WTC11 (cell line): ENCODE measurements around the gene CCER1. TPM values are rescaled to one million over a fixed set of nuclear protein-coding genes. Genes with fewer than 3 reads are reported as not detected.
A peak's percentile ranks its signal among the peaks of the same experiment; 100 is the strongest.
"Not testable (repeated sequence)": the region's sequence is repeated elsewhere in the genome, so short reads cannot be mapped to it uniquely, and the experiment has no call there.

Source experiments
- ATAC-seq: fragments of 200-7000 bp; cut with Tn5 transposase; 2 replicates; pipeline ENCODE4 v1.10.0; 2021; ENCODE audit warnings: mild to moderate bottlenecking, moderate library complexity
- CTCF ChIA-PET: fragments of 300-600 bp; sonication (Branson Sonifier 250); formaldehyde crosslinking; loops from one replicate; lab custom pipeline; 2021; ENCODE audit warnings: antibody characterized with exemption; lab: Charles Lee
- POLR2A ChIA-PET: fragments of 350-600 bp; sonication (Branson Sonifier 250); formaldehyde crosslinking; loops from one replicate; lab custom pipeline; 2021; ENCODE audit warnings: antibody characterized with exemption; lab: Charles Lee
- DNase-seq: peaks from one replicate; pipeline ENCODE4 v3.0.0; 2021; ENCODE audit warnings: low spot score
- H3K27ac Mint-ChIP-seq: 2 replicates; pipeline ENCODE4 v1.8.0; 2021; ENCODE audit warnings: mixed read lengths
- H3K27me3 Mint-ChIP-seq: 2 replicates; pipeline ENCODE4 v1.8.0; 2021; ENCODE audit warnings: low read depth, mild to moderate bottlenecking, moderate library complexity, mixed read lengths
- H3K36me3 Mint-ChIP-seq: 2 replicates; pipeline ENCODE4 v1.8.0; 2021; ENCODE audit warnings: mixed read lengths
- H3K4me1 Mint-ChIP-seq: 2 replicates; pipeline ENCODE4 v1.8.0; 2022; ENCODE audit warnings: mixed read lengths
- H3K4me3 Mint-ChIP-seq: 2 replicates; pipeline ENCODE4 v1.8.0; 2021; ENCODE audit warnings: mild to moderate bottlenecking, moderate library complexity, mixed read lengths
- H3K9me3 Mint-ChIP-seq: 2 replicates; pipeline ENCODE4 v1.8.0; 2021; ENCODE audit warnings: mixed read lengths
- ELF4 ChIP-seq: sonication (generic); formaldehyde crosslinking; IDR thresholded peaks from 2 replicates; pipeline ENCODE4 v1.8.1; 2022; ENCODE audit warnings: low read depth, mild to moderate bottlenecking, moderate library complexity, missing genetic modification reagents
- EMX1 ChIP-seq: fragments of 250-450 bp; sonication (Bioruptor Pico); IDR thresholded peaks from 2 replicates; pipeline ENCODE4 v1.8.0; 2021; ENCODE audit warnings: mild to moderate bottlenecking
- FOXK1 ChIP-seq: sonication (generic); formaldehyde crosslinking; IDR thresholded peaks from 2 replicates; pipeline ENCODE4 v1.8.0; 2022; ENCODE audit warnings: mild to moderate bottlenecking, moderate library complexity, missing genetic modification reagents
- GTF2I ChIP-seq: fragments of 250-450 bp; sonication (Bioruptor Pico); conservative IDR thresholded peaks from 2 replicates; pipeline ENCODE4 v1.4.0; 2021; ENCODE audit warnings: mild to moderate bottlenecking
- KAT7 ChIP-seq: sonication (generic); formaldehyde crosslinking; IDR thresholded peaks from 2 replicates; pipeline ENCODE4 v1.8.1; 2023; ENCODE audit warnings: missing genetic modification reagents, mild to moderate bottlenecking, borderline replicate concordance
- NR1H2 ChIP-seq: sonication (generic); formaldehyde crosslinking; IDR thresholded peaks from 2 replicates; pipeline ENCODE4 v1.9.0; 2021; ENCODE audit warnings: mild to moderate bottlenecking, moderate library complexity, missing genetic modification reagents
- RORB ChIP-seq: fragments of 250-450 bp; sonication (Bioruptor Pico); IDR thresholded peaks from 2 replicates; pipeline ENCODE4 v1.9.0; 2021; ENCODE audit warnings: mild to moderate bottlenecking
- SP1 ChIP-seq: sonication (generic); formaldehyde crosslinking; conservative IDR thresholded peaks from 2 replicates; pipeline ENCODE4 v1.8.1; 2022; ENCODE audit warnings: missing genetic modification reagents
- ZNF416 ChIP-seq: fragments of 250-450 bp; sonication (Bioruptor Pico); IDR thresholded peaks from 2 replicates; pipeline ENCODE4 v1.9.0; 2021; ENCODE audit warnings: mild to moderate bottlenecking, inconsistent platforms
- ZNF423 ChIP-seq: fragments of 250-450 bp; sonication (Bioruptor Pico); IDR thresholded peaks from 2 replicates; pipeline ENCODE4 v2.1.2; 2022; ENCODE audit warnings: mild to moderate bottlenecking, moderate library complexity
- total RNA-seq: library from RNA; stranded (reverse); gene quantifications from 3 replicates; pipeline ENCODE4 v1.2.3, GENCODE V29; 2021
- TF ChIP-seq, protein P1 (sequence below): fragments of 250-450 bp; sonication (Bioruptor Pico); conservative IDR thresholded peaks from 2 replicates; pipeline ENCODE4 v1.9.0; 2021; ENCODE audit warnings: mild to moderate bottlenecking
- TF ChIP-seq, protein P2 (sequence below): sonication (generic); formaldehyde crosslinking; conservative IDR thresholded peaks from 2 replicates; pipeline ENCODE4 v1.8.1; 2023; ENCODE audit warnings: mild to moderate bottlenecking, low read depth, missing genetic modification reagents, moderate library complexity
- TF ChIP-seq, protein P3 (sequence below): sonication (generic); formaldehyde crosslinking; IDR thresholded peaks from 2 replicates; pipeline ENCODE4 v1.8.1; 2022; ENCODE audit warnings: low read depth, missing genetic modification reagents, borderline replicate concordance
- TF ChIP-seq, protein P4 (sequence below): fragments of 200-600 bp; IDR thresholded peaks from 2 replicates; pipeline ENCODE4 v1.8.0; 2022; ENCODE audit warnings: antibody characterized with exemption
- TF ChIP-seq, protein P5 (sequence below): sonication (generic); formaldehyde crosslinking; IDR thresholded peaks from 2 replicates; pipeline ENCODE4 v1.8.1; 2022; ENCODE audit warnings: missing genetic modification reagents, borderline replicate concordance
- TF ChIP-seq, protein P6 (sequence below): fragments of 250-450 bp; sonication (Bioruptor Pico); IDR thresholded peaks from 2 replicates; pipeline ENCODE4 v1.8.0; 2021; ENCODE audit warnings: mild to moderate bottlenecking

The CCER1 gene
- total RNA-seq, 1 experiment from 2014 or later: not detected

DNA sequence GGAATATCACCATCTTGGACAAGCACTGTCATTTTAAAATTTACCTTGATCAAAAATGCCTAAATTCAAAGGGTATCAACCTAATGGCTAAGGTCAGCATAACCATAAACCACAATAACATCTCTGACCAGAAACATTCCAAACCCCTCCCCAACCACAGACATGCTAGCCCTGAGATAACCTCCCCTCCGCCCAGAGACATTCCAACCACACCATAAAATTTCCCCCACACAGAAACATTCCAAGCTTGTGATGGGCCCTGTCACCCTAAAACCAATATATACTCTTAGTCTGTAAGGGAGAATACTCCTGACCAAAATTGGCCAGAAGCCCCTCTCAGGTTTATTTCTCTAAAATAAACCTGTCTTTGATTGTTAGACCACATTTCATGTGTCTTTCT, 32.1 kb upstream of the CCER1 start (continued):
- no peak for TF ChIP-seq ZNF416 (CRISPR knock-in tag)

DNA sequence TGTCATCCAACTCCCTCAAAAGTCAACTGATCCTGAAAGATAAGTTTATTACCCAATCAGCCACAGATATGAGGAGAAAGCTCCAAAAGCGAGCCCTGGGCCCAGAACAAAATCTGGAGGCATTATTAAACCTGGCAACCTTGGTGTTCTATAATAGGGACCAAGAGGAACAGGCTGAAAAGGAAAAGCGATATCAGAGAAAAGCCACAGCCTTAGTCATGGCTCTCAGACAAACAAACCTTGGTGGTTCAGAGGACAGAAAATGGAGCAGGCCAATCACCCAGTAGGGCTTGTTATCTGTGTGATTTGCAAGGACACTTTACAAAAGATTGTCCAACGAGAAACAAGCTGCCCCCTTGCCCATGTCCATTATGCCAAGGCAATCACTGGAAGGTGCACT, 30.4 kb upstream of the CCER1 start:
- CTCF ChIA-PET: interaction anchor here (0.9 kb wide), 1 partner anchor 31 kb away, joined by 4 read pairs; the partner anchor contains the start of gene CCER1
- H3K27ac Mint-ChIP-seq, POLR2A ChIA-PET, ATAC-seq, H3K36me3 Mint-ChIP-seq, DNase-seq, H3K4me3 Mint-ChIP-seq: not testable (repeated sequence)
- Mint-ChIP-seq H3K4me1 (peaks cover 21% of the 10 kb centered on the region), H3K27me3 (peaks cover 100% of the 10 kb centered on the region), H3K9me3 (peaks cover 13% of the 10 kb centered on the region)

DNA sequence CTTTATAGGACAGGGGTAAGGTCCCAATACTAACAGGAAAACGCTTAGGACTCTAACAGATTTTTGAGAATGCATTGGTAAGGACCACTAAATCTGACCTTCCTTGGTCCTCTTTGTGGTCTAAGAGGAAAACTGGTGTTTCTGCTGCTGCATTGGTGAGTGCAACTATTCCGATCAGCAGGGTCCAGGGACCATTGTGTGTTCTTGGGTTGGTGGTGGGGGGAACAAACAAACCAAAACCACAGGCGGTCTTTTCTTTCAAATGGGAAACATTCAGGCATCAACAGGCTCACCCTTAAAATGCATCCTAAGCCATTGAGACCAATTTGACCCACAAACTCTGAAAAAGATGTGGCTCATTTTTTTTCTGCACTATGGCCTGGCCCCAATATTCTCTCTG, 29.1 kb upstream of the CCER1 start:
- no peak for DNase-seq

DNA sequence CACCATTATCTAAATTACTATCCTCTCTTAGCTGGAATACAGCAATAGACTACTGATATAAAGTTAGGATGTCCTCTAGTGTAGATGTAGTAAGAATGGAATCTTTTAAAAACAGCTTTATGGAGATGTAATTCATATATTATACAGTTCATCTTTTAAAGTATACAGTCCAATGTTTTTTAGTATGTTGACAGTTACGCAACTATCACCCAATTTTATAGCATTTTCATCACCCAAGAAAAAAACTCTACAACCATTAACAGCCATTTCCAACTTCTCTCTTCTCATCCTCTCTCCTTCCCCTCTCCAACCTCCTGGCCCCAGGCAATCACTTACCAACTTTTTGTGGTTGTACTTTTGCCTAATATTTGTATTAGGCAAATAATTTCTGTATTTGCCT, 27.2 kb upstream of the CCER1 start:
- CTCF ChIA-PET: no interaction called here
- POLR2A ChIA-PET: no interaction called here
- H3K4me3 Mint-ChIP-seq: no peak overlapping the region
- DNase-seq (no peak), ATAC-seq (no peak)
- H3K27ac Mint-ChIP-seq: no peak overlapping the region
- peaks cover 82% of the 10 kb centered on the region for H3K27me3 Mint-ChIP-seq
- peaks cover 24% of the 10 kb centered on the region for H3K4me1 Mint-ChIP-seq
- H3K36me3 Mint-ChIP-seq: peaks cover 7% of the 10 kb centered on the region
- peaks cover 9% of the 10 kb centered on the region for H3K9me3 Mint-ChIP-seq
- TF ChIP-seq KAT7 (no peak), SP1 (no peak), ELF4 (no peak), GTF2I (CRISPR knock-in tag) (no peak), ZNF423 (CRISPR knock-in tag) (no peak), FOXK1 (CRISPR knock-in tag) (no peak), NR1H2 (no peak)
- TF ChIP-seq, protein P1, sequence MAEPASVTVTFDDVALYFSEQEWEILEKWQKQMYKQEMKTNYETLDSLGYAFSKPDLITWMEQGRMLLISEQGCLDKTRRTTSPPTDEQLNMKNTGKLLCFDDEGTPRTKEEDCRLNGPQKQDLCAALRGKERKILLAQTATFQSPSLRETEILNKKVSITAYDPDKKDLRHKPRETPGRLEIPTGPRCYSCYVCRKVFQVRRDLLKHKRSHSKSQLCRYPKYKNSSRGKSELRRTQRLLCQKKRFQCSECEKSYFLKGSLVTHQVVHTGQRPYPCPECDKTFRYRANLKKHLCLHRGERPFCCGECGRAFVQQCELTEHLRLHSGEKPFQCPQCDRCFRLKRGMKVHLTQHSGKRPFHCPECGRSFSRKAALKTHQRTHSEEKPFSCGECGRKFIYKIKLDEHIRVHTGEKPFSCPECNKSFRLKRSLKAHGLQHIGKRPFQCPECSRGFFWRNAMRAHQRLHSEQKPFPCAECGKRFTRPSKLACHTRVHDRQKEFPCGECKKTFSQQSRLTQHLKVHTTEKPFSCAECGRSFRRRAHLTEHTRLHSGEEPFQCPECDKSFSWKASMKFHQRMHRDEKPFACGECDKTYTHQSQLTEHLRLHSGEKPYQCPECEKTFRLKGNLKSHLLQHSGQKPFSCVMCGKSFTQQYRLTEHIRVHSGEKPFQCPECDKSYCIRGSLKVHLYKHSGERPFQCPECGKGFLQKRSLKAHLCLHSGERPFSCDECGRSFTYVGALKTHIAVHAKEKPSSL (CRISPR knock-in tag): no peak
- TF ChIP-seq, protein P2, sequence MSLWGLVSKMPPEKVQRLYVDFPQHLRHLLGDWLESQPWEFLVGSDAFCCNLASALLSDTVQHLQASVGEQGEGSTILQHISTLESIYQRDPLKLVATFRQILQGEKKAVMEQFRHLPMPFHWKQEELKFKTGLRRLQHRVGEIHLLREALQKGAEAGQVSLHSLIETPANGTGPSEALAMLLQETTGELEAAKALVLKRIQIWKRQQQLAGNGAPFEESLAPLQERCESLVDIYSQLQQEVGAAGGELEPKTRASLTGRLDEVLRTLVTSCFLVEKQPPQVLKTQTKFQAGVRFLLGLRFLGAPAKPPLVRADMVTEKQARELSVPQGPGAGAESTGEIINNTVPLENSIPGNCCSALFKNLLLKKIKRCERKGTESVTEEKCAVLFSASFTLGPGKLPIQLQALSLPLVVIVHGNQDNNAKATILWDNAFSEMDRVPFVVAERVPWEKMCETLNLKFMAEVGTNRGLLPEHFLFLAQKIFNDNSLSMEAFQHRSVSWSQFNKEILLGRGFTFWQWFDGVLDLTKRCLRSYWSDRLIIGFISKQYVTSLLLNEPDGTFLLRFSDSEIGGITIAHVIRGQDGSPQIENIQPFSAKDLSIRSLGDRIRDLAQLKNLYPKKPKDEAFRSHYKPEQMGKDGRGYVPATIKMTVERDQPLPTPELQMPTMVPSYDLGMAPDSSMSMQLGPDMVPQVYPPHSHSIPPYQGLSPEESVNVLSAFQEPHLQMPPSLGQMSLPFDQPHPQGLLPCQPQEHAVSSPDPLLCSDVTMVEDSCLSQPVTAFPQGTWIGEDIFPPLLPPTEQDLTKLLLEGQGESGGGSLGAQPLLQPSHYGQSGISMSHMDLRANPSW (CRISPR knock-in tag): no peak
- TF ChIP-seq, protein P3, sequence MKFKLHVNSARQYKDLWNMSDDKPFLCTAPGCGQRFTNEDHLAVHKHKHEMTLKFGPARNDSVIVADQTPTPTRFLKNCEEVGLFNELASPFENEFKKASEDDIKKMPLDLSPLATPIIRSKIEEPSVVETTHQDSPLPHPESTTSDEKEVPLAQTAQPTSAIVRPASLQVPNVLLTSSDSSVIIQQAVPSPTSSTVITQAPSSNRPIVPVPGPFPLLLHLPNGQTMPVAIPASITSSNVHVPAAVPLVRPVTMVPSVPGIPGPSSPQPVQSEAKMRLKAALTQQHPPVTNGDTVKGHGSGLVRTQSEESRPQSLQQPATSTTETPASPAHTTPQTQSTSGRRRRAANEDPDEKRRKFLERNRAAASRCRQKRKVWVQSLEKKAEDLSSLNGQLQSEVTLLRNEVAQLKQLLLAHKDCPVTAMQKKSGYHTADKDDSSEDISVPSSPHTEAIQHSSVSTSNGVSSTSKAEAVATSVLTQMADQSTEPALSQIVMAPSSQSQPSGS (CRISPR knock-in tag): no peak

More for the DNA sequence above, 29.1 kb upstream of the CCER1 start:
- no peak overlapping the region for H3K27ac Mint-ChIP-seq
- H3K4me3 Mint-ChIP-seq: no peak overlapping the region
- H3K4me1 Mint-ChIP-seq: peaks cover 21% of the 10 kb centered on the region
- peaks cover 13% of the 10 kb centered on the region for H3K9me3 Mint-ChIP-seq
- H3K27me3 Mint-ChIP-seq: peaks cover 100% of the 10 kb centered on the region
- ATAC-seq: peak; percentile 85
- TF ChIP-seq EMX1 (CRISPR knock-in tag) (no peak), KAT7 (no peak), RORB (no peak)
- TF ChIP-seq, protein P4, sequence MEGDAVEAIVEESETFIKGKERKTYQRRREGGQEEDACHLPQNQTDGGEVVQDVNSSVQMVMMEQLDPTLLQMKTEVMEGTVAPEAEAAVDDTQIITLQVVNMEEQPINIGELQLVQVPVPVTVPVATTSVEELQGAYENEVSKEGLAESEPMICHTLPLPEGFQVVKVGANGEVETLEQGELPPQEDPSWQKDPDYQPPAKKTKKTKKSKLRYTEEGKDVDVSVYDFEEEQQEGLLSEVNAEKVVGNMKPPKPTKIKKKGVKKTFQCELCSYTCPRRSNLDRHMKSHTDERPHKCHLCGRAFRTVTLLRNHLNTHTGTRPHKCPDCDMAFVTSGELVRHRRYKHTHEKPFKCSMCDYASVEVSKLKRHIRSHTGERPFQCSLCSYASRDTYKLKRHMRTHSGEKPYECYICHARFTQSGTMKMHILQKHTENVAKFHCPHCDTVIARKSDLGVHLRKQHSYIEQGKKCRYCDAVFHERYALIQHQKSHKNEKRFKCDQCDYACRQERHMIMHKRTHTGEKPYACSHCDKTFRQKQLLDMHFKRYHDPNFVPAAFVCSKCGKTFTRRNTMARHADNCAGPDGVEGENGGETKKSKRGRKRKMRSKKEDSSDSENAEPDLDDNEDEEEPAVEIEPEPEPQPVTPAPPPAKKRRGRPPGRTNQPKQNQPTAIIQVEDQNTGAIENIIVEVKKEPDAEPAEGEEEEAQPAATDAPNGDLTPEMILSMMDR: no peak
- TF ChIP-seq, protein P5, sequence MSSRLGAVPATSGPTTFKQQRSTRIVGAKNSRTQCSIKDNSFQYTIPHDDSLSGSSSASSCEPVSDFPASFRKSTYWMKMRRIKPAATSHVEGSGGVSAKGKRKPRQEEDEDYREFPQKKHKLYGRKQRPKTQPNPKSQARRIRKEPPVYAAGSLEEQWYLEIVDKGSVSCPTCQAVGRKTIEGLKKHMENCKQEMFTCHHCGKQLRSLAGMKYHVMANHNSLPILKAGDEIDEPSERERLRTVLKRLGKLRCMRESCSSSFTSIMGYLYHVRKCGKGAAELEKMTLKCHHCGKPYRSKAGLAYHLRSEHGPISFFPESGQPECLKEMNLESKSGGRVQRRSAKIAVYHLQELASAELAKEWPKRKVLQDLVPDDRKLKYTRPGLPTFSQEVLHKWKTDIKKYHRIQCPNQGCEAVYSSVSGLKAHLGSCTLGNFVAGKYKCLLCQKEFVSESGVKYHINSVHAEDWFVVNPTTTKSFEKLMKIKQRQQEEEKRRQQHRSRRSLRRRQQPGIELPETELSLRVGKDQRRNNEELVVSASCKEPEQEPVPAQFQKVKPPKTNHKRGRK (CRISPR knock-in tag): no peak
- TF ChIP-seq, protein P6, sequence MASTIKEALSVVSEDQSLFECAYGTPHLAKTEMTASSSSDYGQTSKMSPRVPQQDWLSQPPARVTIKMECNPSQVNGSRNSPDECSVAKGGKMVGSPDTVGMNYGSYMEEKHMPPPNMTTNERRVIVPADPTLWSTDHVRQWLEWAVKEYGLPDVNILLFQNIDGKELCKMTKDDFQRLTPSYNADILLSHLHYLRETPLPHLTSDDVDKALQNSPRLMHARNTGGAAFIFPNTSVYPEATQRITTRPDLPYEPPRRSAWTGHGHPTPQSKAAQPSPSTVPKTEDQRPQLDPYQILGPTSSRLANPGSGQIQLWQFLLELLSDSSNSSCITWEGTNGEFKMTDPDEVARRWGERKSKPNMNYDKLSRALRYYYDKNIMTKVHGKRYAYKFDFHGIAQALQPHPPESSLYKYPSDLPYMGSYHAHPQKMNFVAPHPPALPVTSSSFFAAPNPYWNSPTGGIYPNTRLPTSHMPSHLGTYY (CRISPR knock-in tag): no peak
- POLR2A ChIA-PET: no interaction called here
- CTCF ChIA-PET: no interaction called here
- peaks cover 8% of the 10 kb centered on the region for H3K36me3 Mint-ChIP-seq
